HG02970 (cell line): ENCODE results near the gene KRTAP9-4.
"Not testable (repeated sequence)": the region's sequence is repeated elsewhere in the genome, so short reads cannot be mapped to it uniquely, and the experiment has no call there.

Experiments used
- ATAC-seq: cut with Tn5 transposase; IDR thresholded peaks from one replicate; pipeline ENCODE4 v1.9.1; 2021; ENCODE audit warnings: mild to moderate bottlenecking, moderate library complexity, moderate number of reproducible peaks; ENCODE audit not compliant: unreplicated experiment, low FRiP score

Gene KRTAP9-4

GRCh38 chr17:41249637-41250240 is at the start of gene KRTAP9-4:
Gene KRTAP9-4 (plus strand): TSS chr17:41249687. CDS start chr17:41249721, 34 bp downstream.
- ATAC-seq = not testable (repeated sequence)

GRCh38 chr17:41211845-41212466 is 37.5 kb upstream of the KRTAP9-4 start:
- ATAC-seq = no peak

GRCh38 chr17:41212524-41213169 is 36.8 kb upstream of the KRTAP9-4 start:
- no peak for ATAC-seq

GRCh38 chr17:41215681-41216080 is 33.8 kb upstream of the KRTAP9-4 start:
- no peak for ATAC-seq

GRCh38 chr17:41223821-41224220 is 25.7 kb upstream of the KRTAP9-4 start:
- no peak for ATAC-seq

- no peak for ATAC-seq
These were observed 23.4 kb upstream of the KRTAP9-4 start for GRCh38 chr17:41226051-41226450.

GRCh38 chr17:41226598-41227095 is 22.8 kb upstream of the KRTAP9-4 start, which contains the start of gene KRTAP9-2:
Gene KRTAP9-2 (plus strand): TSS chr17:41226648. CDS start chr17:41226655, 7 bp downstream.
- ATAC-seq = not testable (repeated sequence)

GRCh38 chr17:41230094-41230493 is 19.4 kb upstream of the KRTAP9-4 start:
- ATAC-seq = no peak

GRCh38 chr17:41231731-41232130 is 17.8 kb upstream of the KRTAP9-4 start:
- no peak for ATAC-seq

- not testable (repeated sequence) for ATAC-seq
These were observed 16.9 kb upstream of the KRTAP9-4 start, which contains the start of gene KRTAP9-3 for GRCh38 chr17:41232399-41233105. Gene KRTAP9-3 (plus strand): TSS chr17:41232449. CDS start chr17:41232502, 53 bp downstream.

- ATAC-seq = not testable (repeated sequence)
These were observed 12.4 kb upstream of the KRTAP9-4 start for GRCh38 chr17:41237116-41237515.

GRCh38 chr17:41237949-41238437 is 11.5 kb upstream of the KRTAP9-4 start, which contains the start of gene KRTAP9-8:
Gene KRTAP9-8 (plus strand): TSS chr17:41237999. CDS start chr17:41238052, 53 bp downstream.
- ATAC-seq = not testable (repeated sequence)

GRCh38 chr17:41246995-41247787 is 2.3 kb upstream of the KRTAP9-4 start:
- not testable (repeated sequence) for ATAC-seq

GRCh38 chr17:41251261-41251660 is 1.8 kb downstream of the KRTAP9-4 start:
- ATAC-seq = no peak

- ATAC-seq = no peak
These were observed 5.4 kb downstream of the KRTAP9-4 start for GRCh38 chr17:41254861-41255260.

- not testable (repeated sequence) for ATAC-seq
These were observed 6.1 kb downstream of the KRTAP9-4 start, which contains the start of gene KRTAP9-9 for GRCh38 chr17:41255381-41256290. Gene KRTAP9-9 (plus strand): TSS chr17:41255384.

GRCh38 chr17:41256291-41256685 is 6.8 kb downstream of the KRTAP9-4 start:
- ATAC-seq = no peak

GRCh38 chr17:41258406-41258805 is 8.9 kb downstream of the KRTAP9-4 start:
- no peak for ATAC-seq
